Measurements from ENCODE around the gene ART5.

- TF ChIP-seq POLR2AphosphoS5 (IDR thresholded peaks at IDR 0.05) (no peak), CTCF (IDR thresholded peaks at IDR 0.05 in 8 of 11, conservative IDR thresholded peaks at IDR 0.05 in 3 of 11) (no peak), POLR2A (IDR thresholded peaks at IDR 0.05) (no peak)
Observed at GRCh38 chr11:3669128-3669527, 27.3 kb upstream of the ART5 start.
